PC-9 (cell line): ENCODE data around the gene DHRS7C. TPM values are rescaled to one million over a fixed set of nuclear protein-coding genes. Genes with fewer than 3 reads are reported as not detected.

Experiments
- BruUV-seq: library from RNA; stranded (reverse); fragments of 400-500 nt; replicated peaks from 2 replicates; lab custom pipeline; 2021; lab: Mats Ljungman, UMichigan
- CTCF ChIA-PET: fragments of 300-600 bp; sonication (Branson Sonifier 250); formaldehyde crosslinking; loops from one replicate; lab custom pipeline; 2022; ENCODE audit warnings: antibody characterized with exemption; lab: Charles Lee
- POLR2A ChIA-PET: fragments of 300-600 bp; sonication (Branson Sonifier 250); formaldehyde crosslinking; loops from one replicate; lab custom pipeline; 2022; ENCODE audit warnings: antibody characterized with exemption; ENCODE audit not compliant: unreplicated experiment; lab: Charles Lee
- DNase-seq, 2 experiments: peaks; one replicate each; pipeline versions ENCODE4 v3.0.0 to v3.0.0-alpha.2; 2015 to 2022; ENCODE audit warnings: mixed read lengths in 1 of 2
- H2AFZ ChIP-seq: fragments of 200-600 bp; sonication (generic); 2 replicates; pipeline ENCODE4 v1.8.1; 2017; ENCODE audit warnings: antibody characterized with exemption
- H3F3A ChIP-seq: fragments of 200-600 bp; sonication (generic); 2 replicates; pipeline ENCODE4 v1.8.1; 2017; ENCODE audit warnings: antibody characterized with exemption, mild to moderate bottlenecking, low read depth; ENCODE audit not compliant: insufficient read depth
- H3K27ac ChIP-seq: fragments of 200-600 bp; sonication (generic); 2 replicates; pipeline ENCODE4 v1.6.1; 2016; ENCODE audit warnings: mixed run types
- H3K27me3 ChIP-seq: fragments of 200-600 bp; sonication (generic); 2 replicates; pipeline ENCODE4 v1.6.1; 2016; ENCODE audit warnings: low read depth, mixed run types; ENCODE audit not compliant: insufficient read depth
- H3K36me3 ChIP-seq: fragments of 200-600 bp; sonication (generic); 2 replicates; pipeline ENCODE4 v1.6.1; 2016; ENCODE audit warnings: low read depth, mixed run types
- H3K4me1 ChIP-seq: fragments of 200-600 bp; sonication (generic); replicated peaks from 2 replicates; pipeline ENCODE4 v1.6.1; 2016; ENCODE audit warnings: mixed run types; ENCODE audit not compliant: insufficient read depth
- H3K4me2 ChIP-seq: fragments of 200-600 bp; sonication (generic); 2 replicates; pipeline ENCODE4 v1.6.1; 2017; ENCODE audit warnings: mixed run types
- H3K4me3 ChIP-seq: fragments of 200-600 bp; sonication (generic); 2 replicates; pipeline ENCODE4 v1.6.1; 2016; ENCODE audit warnings: mixed run types
- H3K79me2 ChIP-seq: fragments of 200-600 bp; sonication (generic); 2 replicates; pipeline ENCODE4 v1.6.1; 2017; ENCODE audit warnings: low read depth, mixed run types
- H3K9me2 ChIP-seq: fragments of 200-600 bp; sonication (generic); 2 replicates; pipeline ENCODE4 v1.8.1; 2017; ENCODE audit warnings: mild to moderate bottlenecking; ENCODE audit not compliant: insufficient read depth
- H3K9me3 ChIP-seq: fragments of 200-600 bp; sonication (generic); 2 replicates; pipeline ENCODE4 v1.8.1; 2016; ENCODE audit warnings: low read depth; ENCODE audit not compliant: insufficient read depth
- H4K20me1 ChIP-seq: fragments of 200-600 bp; sonication (generic); 2 replicates; pipeline ENCODE4 v1.8.1; 2017; ENCODE audit not compliant: insufficient read depth
- CTCF ChIP-seq: fragments of 200-600 bp; sonication (generic); conservative IDR thresholded peaks from 2 replicates; pipeline ENCODE4 v1.6.1; 2017; ENCODE audit warnings: mixed run types, antibody characterized with exemption, mild to moderate bottlenecking, moderate library complexity
- EZH2 ChIP-seq: fragments of 200-600 bp; sonication (generic); IDR thresholded peaks from 2 replicates; pipeline ENCODE4 v1.8.0; 2017; ENCODE audit warnings: antibody characterized with exemption, low read depth
- intact Hi-C: fragments of 100-400 bp; cut with micrococcal nuclease; formaldehyde crosslinking; loops from one replicate; pipeline ENCODE4 v1.10.0; 2022; ENCODE audit not compliant: unreplicated experiment
- total RNA-seq: library from RNA; stranded (reverse); gene quantifications from 2 replicates; pipeline ENCODE4 v1.2.3, GENCODE V29; 2021

DHRS7C gene
- total RNA-seq, 1 experiment from 2014 or later, result not detected

- no peak for DNase-seq
- H3K4me2 ChIP-seq, result no peak overlapping the region
- no TSS peak for BruUV-seq
- TF ChIP-seq CTCF (no peak), EZH2 (no peak)
- H3K4me3 ChIP-seq, result no peak overlapping the region
- intact Hi-C loops, result no loop called here
- H3F3A ChIP-seq, result no peaks in the 10 kb centered on the region
- no peaks in the 10 kb centered on the region for H4K20me1 ChIP-seq
- no peaks in the 10 kb centered on the region for H3K9me2 ChIP-seq
- POLR2A ChIA-PET, result no interaction called here
- H2AFZ ChIP-seq, result no peak overlapping the region
- no peaks in the 10 kb centered on the region for H3K27me3 ChIP-seq
- CTCF ChIA-PET, result no interaction called here
- H3K79me2 ChIP-seq, result no peaks in the 10 kb centered on the region
- no peaks in the 10 kb centered on the region for H3K9me3 ChIP-seq
- no peak overlapping the region for H3K27ac ChIP-seq
- H3K4me1 ChIP-seq, result no peaks in the 10 kb centered on the region
- no peaks in the 10 kb centered on the region for H3K36me3 ChIP-seq
These were observed 38.0 kb upstream of the DHRS7C start for GRCh38 chr17:9829343-9829742.

- no TSS peak for BruUV-seq
- no peak overlapping the region for H3K4me2 ChIP-seq
- ChIA-PET POLR2A (no interaction called here), CTCF (no interaction called here)
- H2AFZ ChIP-seq, result no peak overlapping the region
- TF ChIP-seq EZH2 (no peak), CTCF (no peak)
- H3K4me3 ChIP-seq, result no peak overlapping the region
- intact Hi-C loops, result no loop called here
- H3K9me2 ChIP-seq, result no peaks in the 10 kb centered on the region
- no peaks in the 10 kb centered on the region for H4K20me1 ChIP-seq
- no peaks in the 10 kb centered on the region for H3K27me3 ChIP-seq
- no peak for DNase-seq
- H3K27ac ChIP-seq, result no peak overlapping the region
- H3K9me3 ChIP-seq, result no peaks in the 10 kb centered on the region
- H3K4me1 ChIP-seq, result no peaks in the 10 kb centered on the region
- H3K36me3 ChIP-seq, result no peaks in the 10 kb centered on the region
- H3K79me2 ChIP-seq, result no peaks in the 10 kb centered on the region
- H3F3A ChIP-seq, result no peaks in the 10 kb centered on the region
These were observed 37.2 kb upstream of the DHRS7C start for GRCh38 chr17:9828296-9829295.

- H3F3A ChIP-seq, result no peaks in the 10 kb centered on the region
- POLR2A ChIA-PET, result no interaction called here
- no peak within 1 kb of the TSS for H2AFZ ChIP-seq
- H3K4me3 ChIP-seq, result no peak within 1 kb of the TSS
- no peak within 1 kb of the TSS for H3K4me2 ChIP-seq
- no peaks in the 10 kb centered on the region for H3K79me2 ChIP-seq
- H3K27me3 ChIP-seq, result no peaks in the 10 kb centered on the region
- intact Hi-C loops, result no loop called here
- no peak for DNase-seq
- no peaks in the 10 kb centered on the region for H4K20me1 ChIP-seq
- H3K9me2 ChIP-seq, result no peaks in the 10 kb centered on the region
- TF ChIP-seq EZH2, result no peak
- no peak for TF ChIP-seq CTCF
- CTCF ChIA-PET, result interaction anchor here (0.7 kb wide), 1 partner anchor 78 kb away, joined by 8 read pairs; no protein-coding TSS in a partner anchor
- no peaks in the 10 kb centered on the region for H3K36me3 ChIP-seq
- no peak within 1 kb of the TSS for H3K27ac ChIP-seq
- peaks cover 3% of the 10 kb centered on the region; the same call in 1 of the 2 replicates for H3K4me1 ChIP-seq
- H3K9me3 ChIP-seq, result no peaks in the 10 kb centered on the region
- BruUV-seq, result no TSS peak
These were observed 34.3 kb upstream of the DHRS7C start, which contains the start of gene GLP2R for GRCh38 chr17:9825641-9826150. TSS of gene GLP2R (plus strand) at chr17:9825924. CDS start at chr17:9826064, 140 bp downstream.
